Measurements from ENCODE around the gene CASKIN1. TPM values are rescaled to one million over a fixed set of nuclear protein-coding genes. Genes with fewer than 3 reads are reported as not detected.

CASKIN1 gene
- total and polyA plus RNA-seq, 2 of the 8 experiments (the other 6 are each of a cell fraction or from before 2014, with no cell fraction given), result 1.2 to 6.4 TPM

- ChIA-PET CTCF (ENCODE audit: partially characterized antibody) (interaction anchor here (0.6 to 2.0 kb wide), 3 partner anchors 19 to 1680 kb away, joined by 3 to 6 read pairs (median 3); no protein-coding TSS in a partner anchor), POLR2A (ENCODE audit: partially characterized antibody) (interaction anchor here (0.6 to 15.0 kb wide), 10 partner anchors 8 to 98 kb away, joined by 3 to 312 read pairs (median 3); partner anchors contain the start of gene CASKIN1)
- H4K91ac ChIP-seq (replicated peaks; ENCODE audit: insufficient read length, low read length), result no peak overlapping the region
- H3K23me2 ChIP-seq (ENCODE audit: low read depth, low read length), result peaks cover 7% of the 10 kb centered on the region; the same call in 1 of the 2 replicates
- H2AFZ ChIP-seq (ENCODE audit: low read length), result no peak overlapping the region
- H2BK15ac ChIP-seq (ENCODE audit: low read length), result no peak overlapping the region
- peaks cover 25% of the 10 kb centered on the region for H3K79me1 ChIP-seq (ENCODE audit: low read depth, low read length)
- no peak overlapping the region; the same call in none of the 2 replicates for H4K8ac ChIP-seq (ENCODE audit: extremely low read depth, insufficient read depth, low read length)
- H3K9me3 ChIP-seq (ENCODE audit: insufficient read depth in 2 of 2, low read depth in 1 of 2, low read length in 1 of 2), result peaks cover 0 to 10% of the 10 kb centered on the region in 2 experiments; a peak in 1 of 4 replicates
- H2BK120ac ChIP-seq (replicated peaks; ENCODE audit: low read depth, low read length), result no peak overlapping the region
- peaks cover 44 to 86% of the 10 kb centered on the region in 2 experiments for H3K79me2 ChIP-seq (ENCODE audit: control insufficient read depth in 1 of 2, insufficient read depth in 2 of 2, low read length in 2 of 2)
- peaks cover 0 to 9% (median 3%) of the 10 kb centered on the region in 4 experiments; a peak in 5 of 8 replicates for H3K36me3 ChIP-seq (ENCODE audit: control insufficient read depth in 2 of 4, insufficient read depth in 4 of 4, low read length in 3 of 4)
- no peaks in the 10 kb centered on the region for H3K27me3 ChIP-seq (replicated peaks in 1 of 4; ENCODE audit: control insufficient read depth in 3 of 4, extremely low read depth in 1 of 4, insufficient read depth in 3 of 4, low read length in 3 of 4)
- no peak overlapping the region for H3K14ac ChIP-seq (ENCODE audit: insufficient read length)
- H3K4me1 ChIP-seq (replicated peaks in 1 of 4; ENCODE audit: control insufficient read depth in 3 of 4, insufficient read depth in 4 of 4, low read length in 3 of 4), result peaks cover 0 to 32% (median 19%) of the 10 kb centered on the region in 4 experiments; a peak in 5 of 7 replicates
- no peak overlapping the region; the same call in 1 of the 2 replicates for H2AK5ac ChIP-seq (ENCODE audit: low read depth, low read length)
- peaks cover 30 to 55% of the 10 kb centered on the region in 2 experiments for H4K20me1 ChIP-seq (replicated peaks in 1 of 2; ENCODE audit: control insufficient read depth in 1 of 2, insufficient read depth in 2 of 2, low read length in 2 of 2)
- no peak overlapping the region for H3K56ac ChIP-seq (replicated peaks; ENCODE audit: insufficient read length, low read depth, low read length)
- no peak overlapping the region for H3K23ac ChIP-seq (ENCODE audit: insufficient read length)
- no peak overlapping the region for H3K4me3 ChIP-seq (ENCODE audit: extremely low read depth in 1 of 4, insufficient read depth in 2 of 4, low read depth in 3 of 4, low read length in 4 of 4)
- no peak overlapping the region for H2BK5ac ChIP-seq (ENCODE audit: low read depth, low read length)
- no peak overlapping the region for H2BK20ac ChIP-seq (ENCODE audit: low read length)
- no peak for DNase-seq (ENCODE audit: low read depth in 1 of 2, low spot score in 2 of 2)
- H3K27ac ChIP-seq (ENCODE audit: low read depth, low read length), result 0 out of 2 replicates have a peak overlapping the region, but pooled peaks have one; percentile 7
- peak overlapping the region in 1 of 4 experiments; percentile 13; a peak in 1 of 7 replicates for H3K9ac ChIP-seq (replicated peaks in 1 of 4; ENCODE audit: extremely low read depth in 1 of 4, low read depth in 3 of 4, low read length in 3 of 4)
- no peak for FAIRE-seq
- H3K18ac ChIP-seq (ENCODE audit: extremely low read depth, low read length), result no peak overlapping the region
- no peak overlapping the region for H2BK12ac ChIP-seq (ENCODE audit: low read depth, low read length)
- H4K5ac ChIP-seq (ENCODE audit: insufficient read length, low read depth, low read length), result no peak overlapping the region
- no peak overlapping the region for H3K4ac ChIP-seq (replicated peaks; ENCODE audit: insufficient read length, low read depth, low read length)
- no peak overlapping the region for H3K4me2 ChIP-seq (ENCODE audit: insufficient read depth in 1 of 2, low read depth in 2 of 2, low read length in 2 of 2)
- WGBS, 2 experiments (ENCODE audit: extremely low coverage in 1 of 2, insufficient coverage in 1 of 2, insufficient read length in 1 of 2, insufficient replicate concordance in 2 of 2, low coverage in 1 of 2, low lambda C conversion rate in 2 of 2, missing lambda C conversion rate in 1 of 2), result 78% methylated on average over 18 of the region's 24 CpGs; no CpG with 5 or more reads in 1 of the 2 experiments
- TF ChIP-seq POLR2A (IDR thresholded peaks at IDR 0.05; ENCODE audit: control extremely low read depth in 1 of 2, low read depth in 2 of 2, low read length in 2 of 2) (no peak), BCL11A (IDR thresholded peaks at IDR 0.05; ENCODE audit: low read depth in 2 of 2, low read length in 2 of 2) (no peak), MAX (IDR thresholded peaks at IDR 0.05) (no peak), EZH2 (IDR thresholded peaks at IDR 0.05; ENCODE audit: low read depth, low read length, severe bottlenecking) (no peak), NRF1 (IDR thresholded peaks at IDR 0.05; ENCODE audit: low read depth, low read length) (no peak), RXRA (IDR thresholded peaks at IDR 0.05; ENCODE audit: insufficient read depth, low read depth, low read length) (no peak), USF2 (IDR thresholded peaks at IDR 0.05; ENCODE audit: low read length) (no peak), FOSL1 (IDR thresholded peaks at IDR 0.05; ENCODE audit: insufficient read depth, low read depth, low read length) (no peak), SAP30 (IDR thresholded peaks at IDR 0.05; ENCODE audit: insufficient read depth, insufficient replicate concordance, low read length) (no peak), HDAC6 (IDR thresholded peaks at IDR 0.05; ENCODE audit: low read depth, low read length) (no peak)
Observed at GRCh38 chr16:2159175-2159838, 37.1 kb downstream of the CASKIN1 start.

Data from H1 (cell line).